IMR-90 (cell line): Measurements from ENCODE around the gene NANOGP8. TPM values are rescaled to one million over a fixed set of nuclear protein-coding genes. Genes with fewer than 3 reads are reported as not detected.

Experiments used
- ATAC-seq: fragments of 200-7000 bp; cut with Tn5 transposase; 2 replicates; pipeline ENCODE4 v1.9.1; 2020; ENCODE audit warnings: low read depth, mild to moderate bottlenecking, moderate library complexity
- BruUV-seq: library from RNA; stranded (reverse); fragments of 400-500 nt; replicated peaks from 2 replicates; lab custom pipeline; 2021; lab: Mats Ljungman, UMichigan
- CTCF ChIA-PET: fragments of 300-600 bp; formaldehyde crosslinking; extraction: SDS; loops from one replicate; lab custom pipeline; 2021; ENCODE audit warnings: antibody characterized with exemption; lab: Yijun Ruan, JAX
- POLR2A ChIA-PET: fragments of 300-600 bp; sonication (Branson Sonifier 250); formaldehyde crosslinking; loops from one replicate; lab custom pipeline; 2022; ENCODE audit warnings: antibody characterized with exemption; ENCODE audit not compliant: unreplicated experiment; lab: Charles Lee
- DNase-seq: peaks from one replicate; pipeline ENCODE4 v3.0.0; 2013
- H2AFZ ChIP-seq: replicated peaks from 2 replicates; pipeline ENCODE3; 2013; ENCODE audit warnings: low read length, mild to moderate bottlenecking; ENCODE audit not compliant: poor library complexity
- H2AK5ac ChIP-seq: 2 replicates; pipeline ENCODE4 v1.6.1; 2013; ENCODE audit warnings: low read depth, low read length, inconsistent platforms
- H2AK9ac ChIP-seq: replicated peaks from 2 replicates; pipeline ENCODE3; 2013; ENCODE audit warnings: mild to moderate bottlenecking, low read depth, low read length, moderate library complexity; ENCODE audit not compliant: poor library complexity
- H2BK120ac ChIP-seq: 2 replicates; pipeline ENCODE4 v1.6.1; 2013; ENCODE audit warnings: low read depth, low read length, inconsistent platforms
- H2BK15ac ChIP-seq: 3 replicates; pipeline ENCODE4 v1.6.1; 2013; ENCODE audit warnings: low read depth, low read length, inconsistent platforms
- H2BK20ac ChIP-seq: 2 replicates; pipeline ENCODE4 v1.6.1; 2013; ENCODE audit warnings: low read depth, mild to moderate bottlenecking, inconsistent platforms, low read length, moderate library complexity
- H2BK5ac ChIP-seq: 2 replicates; pipeline ENCODE4 v1.6.1; 2013; ENCODE audit warnings: mild to moderate bottlenecking, low read depth, low read length, inconsistent platforms; ENCODE audit not compliant: poor library complexity, severe bottlenecking
- H3K14ac ChIP-seq: replicated peaks from 2 replicates; pipeline ENCODE4 v1.6.1; 2013; ENCODE audit warnings: low read depth, low read length, inconsistent platforms
- H3K18ac ChIP-seq: 2 replicates; pipeline ENCODE4 v1.6.1; 2013; ENCODE audit warnings: low read depth, low read length, control low read depth
- H3K23ac ChIP-seq: 2 replicates; pipeline ENCODE4 v1.6.1; 2013; ENCODE audit warnings: low read depth, low read length, inconsistent platforms
- H3K27ac ChIP-seq: 2 replicates; pipeline ENCODE4 v1.5.1; 2013; ENCODE audit warnings: mild to moderate bottlenecking, control low read depth, low read length; ENCODE audit not compliant: insufficient read depth
- H3K27me3 ChIP-seq: 2 replicates; pipeline ENCODE4 v1.6.1; 2013; ENCODE audit warnings: low read length; ENCODE audit not compliant: control insufficient read depth, insufficient read depth
- H3K36me3 ChIP-seq: 2 replicates; pipeline ENCODE4 v1.6.1; 2013; ENCODE audit warnings: low read length, mixed read lengths; ENCODE audit not compliant: control insufficient read depth, insufficient read depth
- H3K4ac ChIP-seq: 2 replicates; pipeline ENCODE4 v1.6.1; 2013; ENCODE audit warnings: low read depth, low read length, inconsistent platforms
- H3K4me1 ChIP-seq: 2 replicates; pipeline ENCODE4 v1.6.1; 2013; ENCODE audit warnings: low read length, mixed read lengths; ENCODE audit not compliant: control insufficient read depth, insufficient read depth
- H3K4me2 ChIP-seq: 2 replicates; pipeline ENCODE4 v1.6.1; 2013; ENCODE audit warnings: low read depth, mild to moderate bottlenecking, control low read depth, low read length, moderate library complexity
- H3K4me3 ChIP-seq: 2 replicates; pipeline ENCODE4 v1.5.1; 2013; ENCODE audit warnings: low read depth, mild to moderate bottlenecking, control low read depth, low read length, moderate library complexity; ENCODE audit not compliant: insufficient read depth
- H3K56ac ChIP-seq: 2 replicates; pipeline ENCODE4 v1.6.1; 2013; ENCODE audit warnings: low read length, inconsistent platforms; ENCODE audit not compliant: insufficient read depth; ENCODE audit errors: extremely low read depth
- H3K79me1 ChIP-seq, 2 experiments: 2 replicates each; pipeline ENCODE4 v1.6.1; 2013; ENCODE audit warnings: low read length in 2 of 2, inconsistent platforms in 1 of 2, low read depth in 1 of 2
- H3K9ac ChIP-seq: 2 replicates; pipeline ENCODE4 v1.6.1; 2013; ENCODE audit warnings: low read depth, low read length, control low read depth
- H3K9me1 ChIP-seq: 2 replicates; pipeline ENCODE4 v1.6.1; 2013; ENCODE audit warnings: low read length, inconsistent platforms; ENCODE audit not compliant: insufficient read depth
- H3K9me3 ChIP-seq: 2 replicates; pipeline ENCODE4 v1.6.1; 2013; ENCODE audit warnings: low read length; ENCODE audit not compliant: control insufficient read depth, insufficient read depth
- H4K20me1 ChIP-seq: 2 replicates; pipeline ENCODE4 v1.6.1; 2013; ENCODE audit warnings: low read length, inconsistent platforms; ENCODE audit not compliant: insufficient read depth
- H4K5ac ChIP-seq: 2 replicates; pipeline ENCODE4 v1.6.1; 2013; ENCODE audit warnings: mild to moderate bottlenecking, low read depth, low read length, control low read depth
- H4K8ac ChIP-seq, 2 experiments: 2 replicates each; pipeline ENCODE4 v1.6.1; 2013; ENCODE audit warnings: low read depth in 2 of 2, low read length in 2 of 2, control low read depth in 1 of 2, inconsistent platforms in 1 of 2
- H4K91ac ChIP-seq: 2 replicates; pipeline ENCODE4 v1.6.1; 2013; ENCODE audit warnings: low read depth, low read length, inconsistent platforms; ENCODE audit not compliant: insufficient read depth
- BHLHE40 ChIP-seq: fragments of 150-350 bp; IDR thresholded peaks from 2 replicates; pipeline ENCODE4 v1.6.1; 2016; ENCODE audit warnings: mild to moderate bottlenecking, low read depth, low read length
- CEBPB ChIP-seq: IDR thresholded peaks from 2 replicates; pipeline ENCODE4 v1.6.1; 2012; ENCODE audit warnings: low read depth, low read length, improper control_type of control experiment
- CHD1 ChIP-seq: IDR thresholded peaks from 2 replicates; pipeline ENCODE4 v1.6.1; 2012; ENCODE audit warnings: low read depth, low read length, improper control_type of control experiment
- CTCF ChIP-seq: conservative IDR thresholded peaks from 2 replicates; pipeline ENCODE4 v1.5.1; 2012; ENCODE audit warnings: mild to moderate bottlenecking, low read depth, low read length, improper control_type of control experiment
- ELK1 ChIP-seq: fragments of 150-350 bp; IDR thresholded peaks from 2 replicates; pipeline ENCODE4 v1.6.1; 2016; ENCODE audit warnings: low read depth, mild to moderate bottlenecking, low read length, moderate library complexity, borderline replicate concordance
- FOS ChIP-seq: fragments of 150-350 bp; IDR thresholded peaks from 2 replicates; pipeline ENCODE4 v1.6.1; 2016; ENCODE audit warnings: low read depth, low read length
- MAFK ChIP-seq: IDR thresholded peaks from 2 replicates; pipeline ENCODE4 v1.6.1; 2012; ENCODE audit warnings: low read depth, low read length, improper control_type of control experiment
- MAZ ChIP-seq: IDR thresholded peaks from 2 replicates; pipeline ENCODE4 v1.6.1; 2012; ENCODE audit warnings: low read depth, mild to moderate bottlenecking, low read length, improper control_type of control experiment, moderate library complexity, borderline replicate concordance
- MXI1 ChIP-seq: IDR thresholded peaks from 2 replicates; pipeline ENCODE4 v1.6.1; 2012; ENCODE audit warnings: low read depth, mild to moderate bottlenecking, low read length, moderate library complexity, borderline replicate concordance
- NFE2L2 ChIP-seq: fragments of 150-350 bp; IDR thresholded peaks from 2 replicates; pipeline ENCODE4 v1.6.1; 2016; ENCODE audit warnings: low read depth, mild to moderate bottlenecking, low read length
- POLR2A ChIP-seq: IDR thresholded peaks from 2 replicates; pipeline ENCODE4 v1.6.1; 2012; ENCODE audit warnings: mild to moderate bottlenecking, low read depth, low read length
- RAD21 ChIP-seq: IDR thresholded peaks from 2 replicates; pipeline ENCODE4 v1.6.1; 2012; ENCODE audit warnings: low read length, improper control_type of control experiment
- RCOR1 ChIP-seq: IDR thresholded peaks from 2 replicates; pipeline ENCODE4 v1.6.1; 2012; ENCODE audit warnings: mild to moderate bottlenecking, low read length, improper control_type of control experiment; ENCODE audit not compliant: insufficient replicate concordance
- RFX5 ChIP-seq: IDR thresholded peaks from 2 replicates; pipeline ENCODE4 v1.8.0; 2012; ENCODE audit warnings: low read depth, mild to moderate bottlenecking, low read length, moderate library complexity
- SMC3 ChIP-seq: fragments of 150-350 bp; IDR thresholded peaks from 2 replicates; pipeline ENCODE4 v1.6.1; 2016; ENCODE audit warnings: low read depth, mild to moderate bottlenecking, antibody characterized with exemption, low read length, moderate library complexity
- USF2 ChIP-seq: fragments of 150-350 bp; IDR thresholded peaks from 2 replicates; pipeline ENCODE4 v1.6.1; 2017; ENCODE audit warnings: mild to moderate bottlenecking, antibody characterized with exemption, low read length, low read depth
- WGBS, 2 experiments: methylation state at CpG; one replicate each; pipeline versions ENCODE4 v1.1.5 to v1.1.7; 2013; ENCODE audit warnings: missing lambda C conversion rate in 2 of 2; ENCODE audit not compliant: insufficient read length in 1 of 2; ENCODE audit errors: extremely low coverage in 2 of 2; 5-methylcytosine and 5-hydroxymethylcytosine counted together
- dilution Hi-C: fragments of 300-500 bp; cut with HindIII; formaldehyde crosslinking; loops from one replicate; pipeline ENCODE4 v1.14.3; 2018; ENCODE audit warnings: low sequenced_read_pairs; ENCODE audit not compliant: unreplicated experiment
- in situ Hi-C: fragments of 300-500 bp; cut with MboI; formaldehyde crosslinking; loops from 3 replicates; pipeline ENCODE4 v1.14.3; 2019; ENCODE audit warnings: low sequenced_read_pairs, inconsistent platforms, mixed read lengths
- intact Hi-C: fragments of 100-400 bp; cut with micrococcal nuclease; formaldehyde crosslinking; loops from 2 replicates; pipeline ENCODE4 v1.10.0; 2022
- polyA plus RNA-seq, 3 experiments: library from polyadenylated mRNA; depleted of rRNA; stranded (reverse); fragments of >200 nt; gene quantifications; 2 replicates each; pipeline ENCODE4 v1.2.3, GENCODE V29; 2012; ENCODE audit warnings: low replicate concordance in 1 of 3
- total RNA-seq: library from RNA; depleted of rRNA; stranded (reverse); fragments of >200 nt; gene quantifications from 2 replicates; pipeline ENCODE4 v1.2.3, GENCODE V29; 2012

The NANOGP8 gene
- total and polyA plus RNA-seq, 2 of the 4 experiments (the other 2 are of a cell fraction), result not detected

- Histone ChIP-seq H4K91ac (no peak overlapping the region), H3K4me1 (no peaks in the 10 kb centered on the region), H3K79me1 (no peaks in the 10 kb centered on the region), H3K9ac (no peak overlapping the region), H3K27ac (no peak overlapping the region), H2AK5ac (no peak overlapping the region), H4K5ac (no peak overlapping the region), H3K9me3 (no peaks in the 10 kb centered on the region), H3K56ac (no peak overlapping the region), H3K23ac (no peak overlapping the region), H2AK9ac (no peak overlapping the region), H4K20me1 (no peaks in the 10 kb centered on the region), H2BK5ac (no peak overlapping the region), H3K4ac (no peak overlapping the region), H4K8ac (no peak overlapping the region), H2BK15ac (no peak overlapping the region), H2BK120ac (no peak overlapping the region), H2BK20ac (no peak overlapping the region), H3K18ac (no peak overlapping the region), H2AFZ (no peak overlapping the region), H3K36me3 (no peaks in the 10 kb centered on the region), H3K27me3 (no peaks in the 10 kb centered on the region), H3K9me1 (no peaks in the 10 kb centered on the region), H3K4me3 (no peak overlapping the region), H3K14ac (no peak overlapping the region), H3K4me2 (no peak overlapping the region)
- intact Hi-C loops (no loop called here), dilution Hi-C loops (no loop called here), in situ Hi-C loops (no loop called here)
- TF ChIP-seq MAZ, result no peak
- no peak for TF ChIP-seq NFE2L2
- TF ChIP-seq RAD21, result no peak
- TF ChIP-seq CTCF, result no peak
- TF ChIP-seq RCOR1, result no peak
- no peak for TF ChIP-seq RFX5
- no peak for TF ChIP-seq SMC3
- no peak for TF ChIP-seq CEBPB
- TF ChIP-seq ELK1, result no peak
- TF ChIP-seq POLR2A, result no peak
- TF ChIP-seq BHLHE40, result no peak
- no peak for TF ChIP-seq FOS
- no peak for TF ChIP-seq MAFK
- no peak for TF ChIP-seq MXI1
- no peak for TF ChIP-seq USF2
- TF ChIP-seq CHD1, result no peak
- ChIA-PET POLR2A (no interaction called here), CTCF (no interaction called here)
- WGBS, 2 experiments, result no CpG with 5 or more reads among the region's 2 CpGs
- no TSS peak for BruUV-seq
- DNase-seq (no peak), ATAC-seq (no peak)
Observed at GRCh38 chr15:35118960-35119359, 33.9 kb upstream of the NANOGP8 start.
